Mesendoderm (in vitro differentiated cells): ENCODE measurements around the gene S100G.

Source experiments
- DNase-seq: peaks from one replicate; pipeline ENCODE4 v3.0.0; 2013
- H2AK5ac ChIP-seq: 2 replicates; pipeline ENCODE4 v1.6.1; 2013; ENCODE audit warnings: low read length, inconsistent platforms
- H2BK120ac ChIP-seq: 2 replicates; pipeline ENCODE4 v1.6.1; 2013; ENCODE audit warnings: low read depth, mild to moderate bottlenecking, low read length, moderate library complexity, mixed read lengths
- H2BK15ac ChIP-seq: replicated peaks from 2 replicates; pipeline ENCODE4 v1.6.1; 2013; ENCODE audit warnings: low read depth, mild to moderate bottlenecking, moderate library complexity
- H2BK5ac ChIP-seq: 2 replicates; pipeline ENCODE4 v1.6.1; 2013; ENCODE audit warnings: low read length, inconsistent platforms
- H3K18ac ChIP-seq: 2 replicates; pipeline ENCODE4 v1.6.1; 2013; ENCODE audit warnings: mild to moderate bottlenecking, low read length, mixed read lengths
- H3K23ac ChIP-seq: one replicate; pipeline ENCODE4 v1.6.1; 2013; ENCODE audit warnings: low read length
- H3K27ac ChIP-seq: 2 replicates; pipeline ENCODE4 v1.5.1; 2013; ENCODE audit warnings: low read depth, mild to moderate bottlenecking, inconsistent platforms, low read length, moderate library complexity
- H3K27me3 ChIP-seq: 2 replicates; pipeline ENCODE4 v1.6.1; 2013; ENCODE audit warnings: low read length, control low read depth, mild to moderate bottlenecking, inconsistent platforms; ENCODE audit not compliant: insufficient read depth, poor library complexity
- H3K36me3 ChIP-seq: 2 replicates; pipeline ENCODE4 v1.6.1; 2013; ENCODE audit warnings: low read length, inconsistent platforms; ENCODE audit not compliant: control insufficient read depth, insufficient read depth
- H3K4ac ChIP-seq: one replicate; pipeline ENCODE4 v1.6.1; 2013; ENCODE audit warnings: low read depth, mild to moderate bottlenecking, low read length, moderate library complexity
- H3K4me1 ChIP-seq: 2 replicates; pipeline ENCODE4 v1.6.1; 2013; ENCODE audit warnings: low read depth, low read length, inconsistent platforms; ENCODE audit not compliant: control insufficient read depth
- H3K4me2 ChIP-seq: 2 replicates; pipeline ENCODE4 v1.6.1; 2013; ENCODE audit warnings: low read length
- H3K4me3 ChIP-seq: 2 replicates; pipeline ENCODE4 v1.5.1; 2013; ENCODE audit warnings: mild to moderate bottlenecking, low read length
- H3K56ac ChIP-seq: one replicate; pipeline ENCODE4 v1.6.1; 2013; ENCODE audit warnings: low read length
- H3K79me1 ChIP-seq: 2 replicates; pipeline ENCODE4 v1.6.1; 2013; ENCODE audit warnings: low read length, inconsistent platforms
- H3K79me2 ChIP-seq: 2 replicates; pipeline ENCODE4 v1.6.1; 2013; ENCODE audit warnings: mild to moderate bottlenecking, low read length; ENCODE audit not compliant: control insufficient read depth, insufficient read depth
- H3K9ac ChIP-seq: 2 replicates; pipeline ENCODE4 v1.6.1; 2013; ENCODE audit warnings: low read length, inconsistent platforms
- H4K5ac ChIP-seq: one replicate; pipeline ENCODE4 v1.6.1; 2013; ENCODE audit warnings: low read length
- H4K8ac ChIP-seq: one replicate; pipeline ENCODE4 v1.6.1; 2013; ENCODE audit warnings: low read depth, mild to moderate bottlenecking, control low read depth, low read length, moderate library complexity
- WGBS: extraction: QIAGEN DNeasy Blood & Tissue Kit; methylation state at CpG from one replicate; pipeline ENCODE4 v1.1.7; 2013; ENCODE audit warnings: low lambda C conversion rate, missing lambda C conversion rate; ENCODE audit not compliant: insufficient coverage; ENCODE audit errors: extremely low coverage; 5-methylcytosine and 5-hydroxymethylcytosine counted together

Gene S100G

DNA sequence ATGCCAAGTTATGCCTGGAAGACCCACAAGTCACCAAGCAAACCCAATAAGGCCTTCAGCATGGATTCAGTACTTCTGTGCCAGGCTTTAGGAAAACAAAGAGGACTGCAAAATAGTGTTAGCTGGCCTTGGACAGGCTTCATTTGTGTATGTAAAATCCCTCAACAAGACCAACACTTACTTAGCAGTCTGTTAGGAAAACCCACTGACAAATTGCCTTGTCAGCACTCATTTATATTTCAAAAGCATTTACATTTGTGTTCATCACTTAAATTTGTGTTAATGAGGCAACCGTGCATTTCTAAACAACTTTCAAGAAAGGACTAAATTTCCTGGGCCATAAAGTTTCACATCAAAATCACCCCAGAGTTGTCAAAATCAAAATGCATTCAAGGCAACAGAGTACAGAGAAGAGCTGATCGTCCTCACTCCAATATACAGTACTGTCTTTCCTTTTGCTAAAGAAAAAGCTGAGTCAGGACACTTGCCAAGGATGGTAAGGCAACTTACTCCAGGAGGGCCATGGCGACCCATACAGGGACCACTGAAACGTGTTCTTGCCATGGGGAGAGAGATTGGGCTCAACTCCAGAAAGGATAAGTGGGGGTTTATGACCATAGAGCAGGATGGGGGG lies 1.6 kb downstream of the S100G start:
- no peak overlapping the region for H3K56ac ChIP-seq
- H2BK15ac ChIP-seq, result no peak overlapping the region
- H4K5ac ChIP-seq, result no peak overlapping the region
- H4K8ac ChIP-seq, result no peak overlapping the region
- no peak overlapping the region for H2BK5ac ChIP-seq
- H3K79me2 ChIP-seq, result no peaks in the 10 kb centered on the region
- no peak overlapping the region for H3K4me2 ChIP-seq
- no peaks in the 10 kb centered on the region for H3K27me3 ChIP-seq
- no peaks in the 10 kb centered on the region for H3K4me1 ChIP-seq
- no peak overlapping the region for H2AK5ac ChIP-seq
- no peak overlapping the region for H3K23ac ChIP-seq
- no peak overlapping the region for H3K9ac ChIP-seq
- no peak overlapping the region for H3K4me3 ChIP-seq
- no peak for DNase-seq
- no peak overlapping the region for H3K27ac ChIP-seq
- no peak overlapping the region for H3K18ac ChIP-seq
- H3K36me3 ChIP-seq, result no peaks in the 10 kb centered on the region
- H3K79me1 ChIP-seq, result no peaks in the 10 kb centered on the region
- no peak overlapping the region for H2BK120ac ChIP-seq
- no CpG with 5 or more reads among the region's 4 CpGs for WGBS
- no peak overlapping the region for H3K4ac ChIP-seq

GRCh38 chrX:16653424-16653823 lies 3.5 kb downstream of the S100G start:
- no peak for DNase-seq
- Histone ChIP-seq H4K8ac (no peak overlapping the region), H3K27ac (no peak overlapping the region), H2BK120ac (no peak overlapping the region), H2BK15ac (no peak overlapping the region), H3K4me2 (no peak overlapping the region), H3K9ac (no peak overlapping the region), H3K36me3 (no peaks in the 10 kb centered on the region), H3K23ac (no peak overlapping the region), H3K79me2 (no peaks in the 10 kb centered on the region), H3K4me1 (no peaks in the 10 kb centered on the region), H3K18ac (no peak overlapping the region), H3K4me3 (no peak overlapping the region), H2BK5ac (no peak overlapping the region), H3K4ac (no peak overlapping the region), H3K56ac (no peak overlapping the region), H3K27me3 (no peaks in the 10 kb centered on the region), H4K5ac (no peak overlapping the region), H2AK5ac (no peak overlapping the region), H3K79me1 (no peaks in the 10 kb centered on the region)
- no CpG with 5 or more reads among the region's 7 CpGs for WGBS

- H3K27ac ChIP-seq, result no peak overlapping the region
- no peak overlapping the region for H2BK15ac ChIP-seq
- no peaks in the 10 kb centered on the region for H3K36me3 ChIP-seq
Observed at GRCh38 chrX:16654093-16654492, 4.1 kb downstream of the S100G start.

DNA sequence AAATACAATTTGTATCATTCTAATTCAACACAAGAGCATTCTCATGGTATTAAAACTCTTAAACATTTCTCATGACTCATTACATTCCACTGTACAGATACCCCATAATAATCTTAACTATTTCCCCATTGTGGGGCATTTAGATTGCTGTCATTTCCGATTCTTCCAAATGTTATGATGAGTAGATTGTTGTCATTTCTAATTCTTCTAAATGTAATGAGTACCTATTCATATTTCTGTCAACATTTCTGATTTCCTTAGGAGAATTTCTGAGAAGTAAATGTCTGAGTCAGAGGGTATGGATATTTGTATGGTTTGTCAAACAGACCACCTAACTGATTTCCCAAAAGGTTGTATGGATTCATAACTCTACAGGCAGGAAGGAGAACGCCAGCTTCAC lies 8.3 kb downstream of the S100G start:
- Histone ChIP-seq H2BK120ac (no peak overlapping the region), H3K56ac (no peak overlapping the region), H3K9ac (no peak overlapping the region), H2AK5ac (no peak overlapping the region), H3K27ac (no peak overlapping the region), H3K4me3 (no peak overlapping the region), H3K4ac (no peak overlapping the region), H3K23ac (no peak overlapping the region), H3K27me3 (no peaks in the 10 kb centered on the region), H3K18ac (no peak overlapping the region), H4K5ac (no peak overlapping the region), H4K8ac (no peak overlapping the region), H3K36me3 (no peaks in the 10 kb centered on the region), H2BK15ac (no peak overlapping the region), H3K79me2 (no peaks in the 10 kb centered on the region), H3K79me1 (no peaks in the 10 kb centered on the region), H3K4me2 (no peak overlapping the region), H2BK5ac (no peak overlapping the region), H3K4me1 (no peaks in the 10 kb centered on the region)
- no CpG with 5 or more reads among the region's 2 CpGs for WGBS
- no peak for DNase-seq

More at GRCh38 chrX:16654093-16654492, 4.1 kb downstream of the S100G start:
- H4K8ac ChIP-seq, result no peak overlapping the region
- no peak overlapping the region for H4K5ac ChIP-seq
- H3K18ac ChIP-seq, result no peak overlapping the region
- H3K79me2 ChIP-seq, result no peaks in the 10 kb centered on the region
- DNase-seq, result no peak
- no peak overlapping the region for H2AK5ac ChIP-seq
- no peak overlapping the region for H3K9ac ChIP-seq
- H3K23ac ChIP-seq, result no peak overlapping the region
- H2BK120ac ChIP-seq, result no peak overlapping the region
- no peak overlapping the region for H3K4me2 ChIP-seq
- no peaks in the 10 kb centered on the region for H3K79me1 ChIP-seq
- no peaks in the 10 kb centered on the region for H3K4me1 ChIP-seq
- WGBS, result no CpG with 5 or more reads among the region's 3 CpGs
- H3K4me3 ChIP-seq, result no peak overlapping the region
- no peaks in the 10 kb centered on the region for H3K27me3 ChIP-seq
- H2BK5ac ChIP-seq, result no peak overlapping the region
- H3K56ac ChIP-seq, result no peak overlapping the region
- no peak overlapping the region for H3K4ac ChIP-seq

DNA sequence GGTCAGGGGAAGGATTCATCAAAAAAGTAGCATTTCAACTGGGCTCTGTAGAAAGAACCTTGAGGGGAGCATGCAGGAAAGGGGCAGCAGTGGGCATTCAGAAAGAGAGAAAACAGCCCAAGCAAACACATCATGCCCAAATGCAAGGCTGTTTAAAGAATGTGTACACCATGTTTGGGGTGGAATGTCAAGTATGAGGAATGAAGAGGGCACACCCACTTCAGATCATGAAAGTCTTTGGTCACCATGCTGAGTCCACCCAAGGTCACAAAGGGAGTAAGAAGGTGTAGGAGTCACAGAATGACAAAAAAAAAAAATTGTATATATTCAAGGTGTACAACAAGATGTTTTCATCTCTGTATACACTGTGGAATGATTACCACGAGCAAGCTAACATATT lies 9.4 kb downstream of the S100G start:
- no peaks in the 10 kb centered on the region for H3K79me2 ChIP-seq
- DNase-seq, result no peak

GRCh38 chrX:16661495-16661894 lies 11.5 kb downstream of the S100G start:
- no peaks in the 10 kb centered on the region for H3K36me3 ChIP-seq
- H4K8ac ChIP-seq, result no peak overlapping the region
- no peak overlapping the region for H3K9ac ChIP-seq
- no peak overlapping the region for H3K4me2 ChIP-seq
- no CpG with 5 or more reads among the region's 2 CpGs for WGBS
- H2AK5ac ChIP-seq, result no peak overlapping the region
- no peak overlapping the region for H2BK120ac ChIP-seq
- H2BK15ac ChIP-seq, result no peak overlapping the region
- no peak overlapping the region for H3K27ac ChIP-seq
- no peaks in the 10 kb centered on the region for H3K79me2 ChIP-seq
- no peak for DNase-seq
- H3K27me3 ChIP-seq, result no peaks in the 10 kb centered on the region
- no peak overlapping the region for H3K4ac ChIP-seq
- H2BK5ac ChIP-seq, result no peak overlapping the region
- H3K4me1 ChIP-seq, result no peaks in the 10 kb centered on the region
- H4K5ac ChIP-seq, result no peak overlapping the region
- no peak overlapping the region for H3K56ac ChIP-seq
- no peaks in the 10 kb centered on the region for H3K79me1 ChIP-seq
- no peak overlapping the region for H3K4me3 ChIP-seq
- H3K18ac ChIP-seq, result no peak overlapping the region
- no peak overlapping the region for H3K23ac ChIP-seq

More for the DNA sequence above, 9.4 kb downstream of the S100G start:
- no peak overlapping the region for H3K56ac ChIP-seq
- H2BK15ac ChIP-seq, result no peak overlapping the region
- no peaks in the 10 kb centered on the region for H3K79me1 ChIP-seq
- WGBS, result no CpG with 5 or more reads among the region's 1 CpG
- no peak overlapping the region for H2BK120ac ChIP-seq
- H3K23ac ChIP-seq, result no peak overlapping the region
- no peak overlapping the region for H3K18ac ChIP-seq
- H3K4me3 ChIP-seq, result no peak overlapping the region
- H3K4me1 ChIP-seq, result no peaks in the 10 kb centered on the region
- H2BK5ac ChIP-seq, result no peak overlapping the region
- H3K4ac ChIP-seq, result no peak overlapping the region
- H3K27ac ChIP-seq, result no peak overlapping the region
- H3K36me3 ChIP-seq, result no peaks in the 10 kb centered on the region
- no peaks in the 10 kb centered on the region for H3K27me3 ChIP-seq
- no peak overlapping the region for H3K4me2 ChIP-seq
- no peak overlapping the region for H4K5ac ChIP-seq
- H2AK5ac ChIP-seq, result no peak overlapping the region
- H3K9ac ChIP-seq, result no peak overlapping the region
- H4K8ac ChIP-seq, result no peak overlapping the region
